ENCODE data around the gene CDKN2AIPNL.
"Not testable (repeated sequence)": the region's sequence is repeated elsewhere in the genome, so short reads cannot be mapped to it uniquely, and the experiment has no call there.

The CDKN2AIPNL gene

GRCh38 chr5:134397196-134397595 is 14.5 kb downstream of the CDKN2AIPNL start:
- DNase-seq: no peak

GRCh38 chr5:134396274-134396673 is 15.4 kb downstream of the CDKN2AIPNL start:
- no peak for DNase-seq

- no peak for DNase-seq
Measured at GRCh38 chr5:134394932-134395331, 16.7 kb downstream of the CDKN2AIPNL start.

GRCh38 chr5:134392301-134392700 is 19.4 kb downstream of the CDKN2AIPNL start:
- no peak for DNase-seq

GRCh38 chr5:134387443-134387842 is 24.2 kb downstream of the CDKN2AIPNL start:
- no peak for DNase-seq

GRCh38 chr5:134383980-134384697 is 27.5 kb downstream of the CDKN2AIPNL start:
- DNase-seq: no peak

GRCh38 chr5:134382204-134382603 is 29.5 kb downstream of the CDKN2AIPNL start:
- DNase-seq: not testable (repeated sequence)

- no peak for DNase-seq
Measured at GRCh38 chr5:134380346-134380745, 31.3 kb downstream of the CDKN2AIPNL start.

GRCh38 chr5:134374232-134374631 is 37.4 kb downstream of the CDKN2AIPNL start:
- no peak for DNase-seq

- DNase-seq: not testable (repeated sequence)
Measured at GRCh38 chr5:134373633-134374032, 38.0 kb downstream of the CDKN2AIPNL start.

GRCh38 chr5:134371834-134372340 is 39.8 kb downstream of the CDKN2AIPNL start:
- no peak for DNase-seq

GRCh38 chr5:134370871-134371833 is 40.5 kb downstream of the CDKN2AIPNL start, which contains the start of gene UBE2B:
TSS of gene UBE2B (plus strand) at chr5:134371569. CDS start at chr5:134371596, 27 bp downstream.
- DNase-seq: peak; percentile 98

- no peak for DNase-seq
Measured at GRCh38 chr5:134370311-134370870, 41.3 kb downstream of the CDKN2AIPNL start.

GRCh38 chr5:134365604-134366003 is 46.1 kb downstream of the CDKN2AIPNL start:
- no peak for DNase-seq

- DNase-seq: no peak
Measured at GRCh38 chr5:134355681-134356080, 56.0 kb downstream of the CDKN2AIPNL start.

All from NCI-H446 treated with DMSO at 0.1 percent for 48 hours (cell line).